ENCODE measurements around the gene TBC1D10B. TPM values are rescaled to one million over a fixed set of nuclear protein-coding genes. Genes with fewer than 3 reads are reported as not detected.

The TBC1D10B gene
- total RNA-seq, 1 donor from 2014 or later = 8.2 TPM

DNA sequence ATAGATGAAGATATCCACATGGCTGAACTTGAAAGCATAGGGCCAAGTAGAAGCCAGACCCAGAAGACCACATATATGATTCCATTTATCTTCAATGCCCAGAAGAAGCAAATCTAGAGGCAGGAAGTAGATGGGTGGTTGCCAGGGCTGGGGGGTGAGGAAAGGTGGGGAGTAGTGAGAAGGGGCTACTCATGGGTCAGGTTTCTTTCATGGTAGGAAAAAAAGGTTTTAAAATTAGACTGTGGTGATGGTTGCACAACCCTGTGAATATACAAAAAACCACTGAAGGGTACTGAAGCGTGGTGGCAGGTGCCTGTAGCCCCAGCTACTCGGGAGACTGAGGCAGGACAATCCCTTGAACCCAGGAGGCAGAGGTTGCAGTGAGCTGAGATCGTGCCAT is 20.6 kb downstream of the TBC1D10B start:
- Mint-ChIP-seq H3K27me3 (ENCODE audit: insufficient read depth, low read depth) (peaks cover 5% of the 10 kb centered on the region), H3K4me1 (peaks cover 8% of the 10 kb centered on the region), H3K4me3 (no peak overlapping the region), H3K27ac (peak overlapping the region; percentile 37), H3K9me3 (no peaks in the 10 kb centered on the region), H3K36me3 (peaks cover 16% of the 10 kb centered on the region)
- no peaks in the 10 kb centered on the region for H3K9me3 ChIP-seq (ENCODE audit: low read depth)
- no peak overlapping the region for H2AFZ ChIP-seq (replicated peaks)
- TF ChIP-seq EZH2 (IDR thresholded peaks at IDR 0.05) (no peak), EZH2phosphoT487 (IDR thresholded peaks at IDR 0.05) (no peak)
- TF ChIP-seq, protein P1, sequence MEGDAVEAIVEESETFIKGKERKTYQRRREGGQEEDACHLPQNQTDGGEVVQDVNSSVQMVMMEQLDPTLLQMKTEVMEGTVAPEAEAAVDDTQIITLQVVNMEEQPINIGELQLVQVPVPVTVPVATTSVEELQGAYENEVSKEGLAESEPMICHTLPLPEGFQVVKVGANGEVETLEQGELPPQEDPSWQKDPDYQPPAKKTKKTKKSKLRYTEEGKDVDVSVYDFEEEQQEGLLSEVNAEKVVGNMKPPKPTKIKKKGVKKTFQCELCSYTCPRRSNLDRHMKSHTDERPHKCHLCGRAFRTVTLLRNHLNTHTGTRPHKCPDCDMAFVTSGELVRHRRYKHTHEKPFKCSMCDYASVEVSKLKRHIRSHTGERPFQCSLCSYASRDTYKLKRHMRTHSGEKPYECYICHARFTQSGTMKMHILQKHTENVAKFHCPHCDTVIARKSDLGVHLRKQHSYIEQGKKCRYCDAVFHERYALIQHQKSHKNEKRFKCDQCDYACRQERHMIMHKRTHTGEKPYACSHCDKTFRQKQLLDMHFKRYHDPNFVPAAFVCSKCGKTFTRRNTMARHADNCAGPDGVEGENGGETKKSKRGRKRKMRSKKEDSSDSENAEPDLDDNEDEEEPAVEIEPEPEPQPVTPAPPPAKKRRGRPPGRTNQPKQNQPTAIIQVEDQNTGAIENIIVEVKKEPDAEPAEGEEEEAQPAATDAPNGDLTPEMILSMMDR (IDR thresholded peaks at IDR 0.05) = no peak
- no peaks in the 10 kb centered on the region for H3K27me3 ChIP-seq
- no peak overlapping the region for H3K27ac ChIP-seq
- peaks cover 12% of the 10 kb centered on the region for H4K20me1 ChIP-seq (ENCODE audit: low read depth)
- H3K4me1 ChIP-seq = peaks cover 6% of the 10 kb centered on the region
- no peak overlapping the region for H3K4me3 ChIP-seq
- H3F3A ChIP-seq (ENCODE audit: low read depth) = peaks cover 11% of the 10 kb centered on the region
- H3K9ac ChIP-seq = no peak overlapping the region
- no peak for DNase-seq (ENCODE audit: low spot score)
- H3K36me3 ChIP-seq = no peaks in the 10 kb centered on the region
- peaks cover 23% of the 10 kb centered on the region for H3K79me2 ChIP-seq (ENCODE audit: low read depth)
- no peak overlapping the region for H3K4me2 ChIP-seq

GRCh38 chr16:30348929-30349328 is 21.4 kb downstream of the TBC1D10B start:
- H2AFZ ChIP-seq (replicated peaks) = no peak overlapping the region
- TF ChIP-seq, protein P1 (IDR thresholded peaks at IDR 0.05) = no peak
- TF ChIP-seq EZH2phosphoT487 (IDR thresholded peaks at IDR 0.05) (no peak), EZH2 (IDR thresholded peaks at IDR 0.05) (no peak)
- no peaks in the 10 kb centered on the region for H3K36me3 ChIP-seq
- H3K9ac ChIP-seq = no peak overlapping the region
- no peak overlapping the region for H3K4me2 ChIP-seq
- no peak overlapping the region for H3K4me3 Mint-ChIP-seq
- DNase-seq (ENCODE audit: low spot score) = no peak
- H3K4me3 ChIP-seq = no peak overlapping the region
- H3F3A ChIP-seq (ENCODE audit: low read depth) = peaks cover 11% of the 10 kb centered on the region
- H4K20me1 ChIP-seq (ENCODE audit: low read depth) = peaks cover 6% of the 10 kb centered on the region
- H3K27me3 Mint-ChIP-seq (ENCODE audit: insufficient read depth, low read depth) = peaks cover 3% of the 10 kb centered on the region
- H3K27ac Mint-ChIP-seq = no peak overlapping the region
- H3K4me1 Mint-ChIP-seq = peaks cover 1% of the 10 kb centered on the region
- H3K27me3 ChIP-seq = no peaks in the 10 kb centered on the region
- H3K79me2 ChIP-seq (ENCODE audit: low read depth) = peaks cover 15% of the 10 kb centered on the region
- H3K9me3 Mint-ChIP-seq = no peaks in the 10 kb centered on the region
- H3K27ac ChIP-seq = no peak overlapping the region
- peaks cover 3% of the 10 kb centered on the region for H3K4me1 ChIP-seq
- H3K9me3 ChIP-seq (ENCODE audit: low read depth) = no peaks in the 10 kb centered on the region
- peaks cover 16% of the 10 kb centered on the region for H3K36me3 Mint-ChIP-seq

DNA sequence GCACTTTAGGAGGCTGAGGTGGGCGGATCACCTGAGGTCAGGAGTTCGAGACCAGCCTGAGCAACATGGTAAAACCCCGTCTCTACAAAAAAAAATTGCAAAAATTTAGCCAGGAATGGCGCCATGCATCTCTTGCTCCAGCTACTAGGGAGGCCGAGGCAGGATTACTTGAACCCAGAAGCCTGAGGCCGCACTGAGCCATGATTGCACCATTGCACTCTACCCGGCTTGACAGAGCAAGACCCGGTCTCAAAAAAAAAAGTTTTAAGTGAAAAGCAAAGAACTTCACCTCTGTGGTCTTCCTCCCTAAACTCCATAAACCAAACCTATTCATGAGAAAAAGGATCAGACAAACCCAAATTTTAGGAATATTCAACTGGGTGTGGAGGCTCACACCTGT is 22.2 kb downstream of the TBC1D10B start:
- DNase-seq (ENCODE audit: low spot score) = no peak
- Histone ChIP-seq H3K4me3 (no peak overlapping the region), H3K9me3 (ENCODE audit: low read depth) (no peaks in the 10 kb centered on the region), H4K20me1 (ENCODE audit: low read depth) (peaks cover 2% of the 10 kb centered on the region), H3K9ac (no peak overlapping the region), H3K27ac (no peak overlapping the region), H3F3A (ENCODE audit: low read depth) (peaks cover 11% of the 10 kb centered on the region), H3K79me2 (ENCODE audit: low read depth) (peaks cover 7% of the 10 kb centered on the region), H3K36me3 (no peaks in the 10 kb centered on the region), H3K27me3 (no peaks in the 10 kb centered on the region), H2AFZ (replicated peaks) (no peak overlapping the region), H3K4me2 (no peak overlapping the region), H3K4me1 (no peaks in the 10 kb centered on the region)
- H3K4me1 Mint-ChIP-seq = no peaks in the 10 kb centered on the region
- H3K4me3 Mint-ChIP-seq = no peak overlapping the region
- peak overlapping the region; percentile 57 for H3K27ac Mint-ChIP-seq
- TF ChIP-seq, protein P1 (IDR thresholded peaks at IDR 0.05) = no peak
- no peak for TF ChIP-seq EZH2phosphoT487 (IDR thresholded peaks at IDR 0.05)
- no peak for TF ChIP-seq EZH2 (IDR thresholded peaks at IDR 0.05)
- peaks cover 3% of the 10 kb centered on the region for H3K27me3 Mint-ChIP-seq (ENCODE audit: insufficient read depth, low read depth)
- H3K9me3 Mint-ChIP-seq = no peaks in the 10 kb centered on the region
- H3K36me3 Mint-ChIP-seq = peaks cover 15% of the 10 kb centered on the region

All from neural progenitor cell (in vitro differentiated cells).